ENCODE measurements around the gene TRPV6. TPM values are rescaled to one million over a fixed set of nuclear protein-coding genes. Genes with fewer than 3 reads are reported as not detected.

TRPV6 gene
- total RNA-seq, 1 experiment from 2014 or later, result not detected

DNA sequence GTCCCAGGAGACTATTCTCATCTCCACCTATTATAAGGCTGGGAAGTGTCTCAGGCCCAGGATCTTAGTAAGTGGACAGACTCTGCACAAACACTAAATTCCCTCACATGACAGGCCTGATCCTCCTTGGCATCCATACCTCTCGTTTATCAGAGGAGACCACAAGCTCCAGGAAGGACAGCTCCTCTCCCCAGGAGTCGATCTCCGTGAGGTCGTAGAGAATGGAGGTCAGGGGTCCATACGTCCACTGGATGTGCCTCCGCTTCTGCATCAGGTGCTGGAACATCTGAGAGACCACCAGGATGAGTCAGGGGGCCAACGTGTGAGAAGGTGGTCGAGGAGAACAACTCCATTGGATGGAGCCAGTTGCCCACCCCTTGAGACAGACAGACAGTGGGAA is 42.4 kb upstream of the TRPV6 start:
- TF ChIP-seq CTCF (conservative IDR thresholded peaks at IDR 0.05; ENCODE audit: low read depth, low read length) (no peak), EZH2 (IDR thresholded peaks at IDR 0.05; ENCODE audit: borderline replicate concordance, low read depth, low read length, poor library complexity, severe bottlenecking) (no peak)
- BruUV-seq (replicated peaks), result no TSS peak
- CTCF ChIA-PET, result no interaction called here
- Histone ChIP-seq H3K27me3 (replicated peaks; ENCODE audit: insufficient read depth, low read depth, low read length, poor library complexity) (no peaks in the 10 kb centered on the region), H3K4me3 (ENCODE audit: low read depth, low read length, poor library complexity, severe bottlenecking) (no peak overlapping the region), H3K9me3 (ENCODE audit: low read depth, low read length, poor library complexity, severe bottlenecking) (no peaks in the 10 kb centered on the region), H3K4me1 (ENCODE audit: insufficient read depth, low read length, poor library complexity, severe bottlenecking) (no peaks in the 10 kb centered on the region), H3K27ac (ENCODE audit: low read depth, low read length, poor library complexity, severe bottlenecking) (no peak overlapping the region), H3K36me3 (ENCODE audit: insufficient read depth, low read length, poor library complexity, severe bottlenecking) (no peaks in the 10 kb centered on the region)
- intact Hi-C loops (cut with micrococcal nuclease; ENCODE audit: unreplicated experiment), result no loop called here
- no peak for DNase-seq (ENCODE audit: low spot score)
- POLR2A ChIA-PET (ENCODE audit: low non-redundant PET), result no interaction called here

- no peak for TF ChIP-seq CTCF (conservative IDR thresholded peaks at IDR 0.05; ENCODE audit: low read depth, low read length)
- TF ChIP-seq EZH2 (IDR thresholded peaks at IDR 0.05; ENCODE audit: borderline replicate concordance, low read depth, low read length, poor library complexity, severe bottlenecking), result no peak
- H3K36me3 ChIP-seq (ENCODE audit: insufficient read depth, low read length, poor library complexity, severe bottlenecking), result no peaks in the 10 kb centered on the region
- no peak for DNase-seq (ENCODE audit: low spot score)
- no TSS peak for BruUV-seq (replicated peaks)
- H3K27ac ChIP-seq (ENCODE audit: low read depth, low read length, poor library complexity, severe bottlenecking), result no peak overlapping the region
- H3K4me1 ChIP-seq (ENCODE audit: insufficient read depth, low read length, poor library complexity, severe bottlenecking), result no peaks in the 10 kb centered on the region
- intact Hi-C loops (cut with micrococcal nuclease; ENCODE audit: unreplicated experiment), result no loop called here
- H3K27me3 ChIP-seq (replicated peaks; ENCODE audit: insufficient read depth, low read depth, low read length, poor library complexity), result no peaks in the 10 kb centered on the region
- H3K9me3 ChIP-seq (ENCODE audit: low read depth, low read length, poor library complexity, severe bottlenecking), result no peaks in the 10 kb centered on the region
- CTCF ChIA-PET, result no interaction called here
- no peak overlapping the region for H3K4me3 ChIP-seq (ENCODE audit: low read depth, low read length, poor library complexity, severe bottlenecking)
- POLR2A ChIA-PET (ENCODE audit: low non-redundant PET), result no interaction called here
Observed at GRCh38 chr7:142927085-142927745, 41.7 kb upstream of the TRPV6 start.

DNA sequence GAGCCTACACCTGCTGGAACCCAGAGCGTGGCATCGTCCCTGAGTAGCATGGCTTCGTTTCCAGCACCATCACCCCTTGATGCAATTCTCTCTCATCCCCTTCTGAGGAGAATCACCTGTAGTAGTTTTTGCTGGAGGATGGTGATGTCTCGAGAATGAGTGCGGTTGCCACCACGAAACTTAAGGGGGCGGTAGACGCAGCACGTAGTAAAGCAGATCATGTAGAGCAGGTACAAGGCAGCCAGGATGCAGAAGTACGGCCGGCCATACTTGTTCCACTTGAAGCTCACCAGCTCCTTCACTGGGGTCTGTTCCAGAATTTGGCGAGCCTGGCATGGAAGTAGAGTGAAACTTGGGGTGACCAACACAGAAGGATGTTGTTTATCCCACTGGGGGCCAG is 39.9 kb upstream of the TRPV6 start:
- Histone ChIP-seq H3K4me1 (ENCODE audit: insufficient read depth, low read length, poor library complexity, severe bottlenecking) (no peaks in the 10 kb centered on the region), H3K9me3 (ENCODE audit: low read depth, low read length, poor library complexity, severe bottlenecking) (no peaks in the 10 kb centered on the region), H3K27ac (ENCODE audit: low read depth, low read length, poor library complexity, severe bottlenecking) (no peak overlapping the region), H3K4me3 (ENCODE audit: low read depth, low read length, poor library complexity, severe bottlenecking) (no peak overlapping the region), H3K27me3 (replicated peaks; ENCODE audit: insufficient read depth, low read depth, low read length, poor library complexity) (no peaks in the 10 kb centered on the region), H3K36me3 (ENCODE audit: insufficient read depth, low read length, poor library complexity, severe bottlenecking) (no peaks in the 10 kb centered on the region)
- intact Hi-C loops (cut with micrococcal nuclease; ENCODE audit: unreplicated experiment), result no loop called here
- no TSS peak for BruUV-seq (replicated peaks)
- DNase-seq (ENCODE audit: low spot score), result no peak
- ChIA-PET CTCF (no interaction called here), POLR2A (ENCODE audit: low non-redundant PET) (no interaction called here)
- TF ChIP-seq CTCF (conservative IDR thresholded peaks at IDR 0.05; ENCODE audit: low read depth, low read length) (0 out of 2 replicates have a peak, but pooled peaks have one; percentile 31), EZH2 (IDR thresholded peaks at IDR 0.05; ENCODE audit: borderline replicate concordance, low read depth, low read length, poor library complexity, severe bottlenecking) (no peak)

Data from A673 (cell line).